Activated T-cell treated with anti-CD3 and anti-CD28 coated beads, Interleukin-2, amount 50 U/mL, for 4 hours (primary cell): ENCODE results near the gene GPATCH1. TPM values are rescaled to one million over a fixed set of nuclear protein-coding genes. Genes with fewer than 3 reads are reported as not detected.

Experiments
- ATAC-seq, 2 donors: fragments of 200-7000 bp; cut with Tn5 transposase; one replicate each; pipeline ENCODE4 v1.10.0; 2021
- DNase-seq: peaks from one replicate; pipeline ENCODE4 v3.0.0-alpha.2; 2020
- H3K27me3 Mint-ChIP-seq: one replicate; pipeline ENCODE4 v1.8.0; 2021; ENCODE audit warnings: low read depth, mixed read lengths
- H3K36me3 Mint-ChIP-seq: one replicate; pipeline ENCODE4 v1.8.0; 2022; ENCODE audit warnings: mixed read lengths; ENCODE audit not compliant: insufficient read depth
- H3K4me1 Mint-ChIP-seq: one replicate; pipeline ENCODE4 v1.8.0; 2021; ENCODE audit warnings: low read depth, mixed read lengths
- H3K4me3 Mint-ChIP-seq: one replicate; pipeline ENCODE4 v1.8.0; 2021; ENCODE audit warnings: mild to moderate bottlenecking, moderate library complexity, mixed read lengths
- H3K9me3 Mint-ChIP-seq: one replicate; pipeline ENCODE4 v1.8.0; 2021; ENCODE audit warnings: mixed read lengths
- total RNA-seq, 3 donors: library from RNA; stranded (reverse); gene quantifications; one replicate each; pipeline ENCODE4 v1.2.1, GENCODE V29; 2021

The GPATCH1 gene
- total RNA-seq, 3 donors from 2014 or later = 12.4 to 14.7 (median 13.0) TPM

GRCh38 chr19:33171916-33172359, 91.0 kb downstream of the GPATCH1 start:
- H3K4me3 Mint-ChIP-seq = no peak overlapping the region
- H3K27me3 Mint-ChIP-seq = no peaks in the 10 kb centered on the region
- H3K4me1 Mint-ChIP-seq = peaks cover 26% of the 10 kb centered on the region
- ATAC-seq = no peak
- peaks cover 5% of the 10 kb centered on the region for H3K36me3 Mint-ChIP-seq
- H3K9me3 Mint-ChIP-seq = peaks cover 12% of the 10 kb centered on the region
- no peak for DNase-seq

- peaks cover 2% of the 10 kb centered on the region for H3K36me3 Mint-ChIP-seq
- H3K4me3 Mint-ChIP-seq = no peak overlapping the region
- DNase-seq (no peak), ATAC-seq (no peak)
- H3K27me3 Mint-ChIP-seq = no peaks in the 10 kb centered on the region
- H3K9me3 Mint-ChIP-seq = peaks cover under 1% of the 10 kb centered on the region
- H3K4me1 Mint-ChIP-seq = peaks cover 34% of the 10 kb centered on the region
Observed at GRCh38 chr19:33174186-33174585, 93.2 kb downstream of the GPATCH1 start.

GRCh38 chr19:33175156-33175782, 94.3 kb downstream of the GPATCH1 start:
- no peak for ATAC-seq
- no peaks in the 10 kb centered on the region for H3K27me3 Mint-ChIP-seq
- DNase-seq = no peak
- H3K9me3 Mint-ChIP-seq = no peaks in the 10 kb centered on the region
- peaks cover 35% of the 10 kb centered on the region for H3K4me1 Mint-ChIP-seq
- H3K36me3 Mint-ChIP-seq = peaks cover 2% of the 10 kb centered on the region
- H3K4me3 Mint-ChIP-seq = peak overlapping the region; percentile 93

GRCh38 chr19:33175886-33176669, 95.1 kb downstream of the GPATCH1 start:
- peak; percentile 13 for DNase-seq
- ATAC-seq = no peak

GRCh38 chr19:33176670-33177416, 95.9 kb downstream of the GPATCH1 start:
- peak; percentile 96 for DNase-seq
- peaks cover 2% of the 10 kb centered on the region for H3K36me3 Mint-ChIP-seq
- H3K9me3 Mint-ChIP-seq = no peaks in the 10 kb centered on the region
- H3K4me3 Mint-ChIP-seq = peak overlapping the region; percentile 93
- peaks cover 35% of the 10 kb centered on the region for H3K4me1 Mint-ChIP-seq
- no peaks in the 10 kb centered on the region for H3K27me3 Mint-ChIP-seq
- peak; percentile 87 to 90 for ATAC-seq

More at GRCh38 chr19:33175886-33176669, 95.1 kb downstream of the GPATCH1 start:
- peak overlapping the region; percentile 93 for H3K4me3 Mint-ChIP-seq
- no peaks in the 10 kb centered on the region for H3K27me3 Mint-ChIP-seq
- H3K4me1 Mint-ChIP-seq = peaks cover 35% of the 10 kb centered on the region
- H3K36me3 Mint-ChIP-seq = peaks cover 2% of the 10 kb centered on the region
- H3K9me3 Mint-ChIP-seq = no peaks in the 10 kb centered on the region

GRCh38 chr19:33177417-33177979, 96.5 kb downstream of the GPATCH1 start:
- no peaks in the 10 kb centered on the region for H3K27me3 Mint-ChIP-seq
- no peaks in the 10 kb centered on the region for H3K9me3 Mint-ChIP-seq
- peak; percentile 47 to 50 for ATAC-seq
- DNase-seq = no peak
- peaks cover 2% of the 10 kb centered on the region for H3K36me3 Mint-ChIP-seq
- H3K4me1 Mint-ChIP-seq = peaks cover 29% of the 10 kb centered on the region
- H3K4me3 Mint-ChIP-seq = peak overlapping the region; percentile 93

Other genes starting within 250 kb of the GPATCH1 start
- not detected for gene SLC7A9, start 211.4 kb upstream of the GPATCH1 start, total RNA-seq
- gene CEP89, start 109.2 kb upstream of the GPATCH1 start, total RNA-seq = 10 to 100 TPM; 14.8 to 17.8 (median 14.8) TPM
- 1 to 10 TPM; 4.0 to 6.1 (median 5.4) TPM for gene FAAP24, start 108.9 kb upstream of the GPATCH1 start, total RNA-seq
- gene RHPN2, start 16.3 kb upstream of the GPATCH1 start, total RNA-seq = 1 to 10 TPM; 1.3 to 3.4 (median 1.9) TPM
- gene WDR88, start 50.9 kb downstream of the GPATCH1 start, total RNA-seq = not detected
- under 1 TPM; 0.14 to 0.84 (median 0.71) TPM for gene LRP3, start 113.1 kb downstream of the GPATCH1 start, total RNA-seq
- not detected for gene SLC7A10, start 144.7 kb downstream of the GPATCH1 start, total RNA-seq
- 1 to 10 TPM; 1.0 to 1.5 (median 1.5) TPM for gene CEBPA, start 221.4 kb downstream of the GPATCH1 start, total RNA-seq